Fibroblast of lung (primary cell): ENCODE results near the gene POLR2H. TPM values are rescaled to one million over a fixed set of nuclear protein-coding genes. Genes with fewer than 3 reads are reported as not detected.
A peak's percentile ranks its signal among the peaks of the same experiment; 100 is the strongest.

Source experiments
- DNase-seq, 2 donors: peaks; one replicate each; pipeline versions ENCODE4 v3.0.0 to v3.0.0-alpha.2; 2010; ENCODE audit warnings: low read depth in 2 of 2
- H2AFZ ChIP-seq: 2 replicates; pipeline ENCODE4 v1.5.1; 2012; ENCODE audit warnings: low read length, control low read depth, inconsistent platforms
- H3K27ac ChIP-seq: 2 replicates; pipeline ENCODE4 v1.5.1; 2011; ENCODE audit warnings: low read length, control low read depth; ENCODE audit not compliant: insufficient read depth
- H3K27me3 ChIP-seq: 2 replicates; pipeline ENCODE4 v1.5.1; 2011; ENCODE audit warnings: mild to moderate bottlenecking, low read length; ENCODE audit not compliant: control insufficient read depth, insufficient read depth
- H3K36me3 ChIP-seq: 2 replicates; pipeline ENCODE4 v1.5.1; 2011; ENCODE audit warnings: low read length; ENCODE audit not compliant: control insufficient read depth, insufficient read depth
- H3K4me1 ChIP-seq: 2 replicates; pipeline ENCODE4 v1.5.1; 2011; ENCODE audit warnings: low read length; ENCODE audit not compliant: control insufficient read depth, insufficient read depth; ENCODE audit errors: extremely low read depth
- H3K4me2 ChIP-seq: 2 replicates; pipeline ENCODE4 v1.5.1; 2011; ENCODE audit warnings: low read length, control low read depth; ENCODE audit not compliant: insufficient read depth; ENCODE audit errors: extremely low read depth
- H3K4me3 ChIP-seq, 4 experiments: fragments of 200-600 bp in 1 of 4; sonication (generic) in 1 of 4; replicated peaks in 1 of 4; 2 replicates each; pipeline ENCODE4 v1.5.1; 2011 to 2016; ENCODE audit warnings: low read length in 4 of 4, low read depth in 3 of 4, mild to moderate bottlenecking in 3 of 4, control low read depth in 2 of 4, inconsistent platforms in 1 of 4, mixed read lengths in 1 of 4; ENCODE audit not compliant: insufficient read depth in 1 of 4; ENCODE audit errors: control extremely low read depth in 1 of 4
- H3K79me2 ChIP-seq: 2 replicates; pipeline ENCODE4 v1.5.1; 2012; ENCODE audit warnings: mild to moderate bottlenecking, low read length, inconsistent platforms; ENCODE audit not compliant: control insufficient read depth, insufficient read depth
- H3K9ac ChIP-seq: 2 replicates; pipeline ENCODE4 v1.5.1; 2011; ENCODE audit warnings: mild to moderate bottlenecking, low read length, control low read depth; ENCODE audit not compliant: insufficient read depth
- H3K9me3 ChIP-seq: 2 replicates; pipeline ENCODE4 v1.5.1; 2012; ENCODE audit warnings: low read depth, low read length; ENCODE audit not compliant: control insufficient read depth, insufficient read depth
- H4K20me1 ChIP-seq: 2 replicates; pipeline ENCODE4 v1.5.1; 2011; ENCODE audit warnings: low read length; ENCODE audit not compliant: control insufficient read depth, insufficient read depth; ENCODE audit errors: extremely low read depth
- CTCF ChIP-seq, 2 donors: IDR thresholded peaks in 1 of 2; conservative IDR thresholded peaks in 1 of 2; 1 replicate in 1 of 2; 2 replicates in 1 of 2; pipeline ENCODE4 v1.5.1; 2011 to 2012; ENCODE audit warnings: low read length in 2 of 2, control low read depth in 1 of 2, inconsistent platforms in 1 of 2, low read depth in 1 of 2, mild to moderate bottlenecking in 1 of 2
- EZH2 ChIP-seq: IDR thresholded peaks from 2 replicates; pipeline ENCODE4 v1.5.1; 2012; ENCODE audit warnings: low read length, control low read depth, mild to moderate bottlenecking; ENCODE audit errors: missing control alignments
- polyA plus RNA-seq, 2 donors: library from polyadenylated mRNA; depleted of rRNA in 1 of 2; stranded (reverse) in 1 of 2; unstranded in 1 of 2; fragments of >200 nt; gene quantifications; 2 replicates each; pipeline ENCODE4 v1.2.1, GENCODE V29; 2011 to 2012; ENCODE audit warnings: missing spikeins in 1 of 2
- total RNA-seq: library from RNA; depleted of rRNA; stranded (reverse); fragments of >200 nt; gene quantifications from 2 replicates; pipeline ENCODE4 v1.2.1, GENCODE V29; 2014

POLR2H gene
- total and polyA plus RNA-seq, 2 donors (not counting 1 experiment from before 2014, with no cell fraction given) = 62.4 to 100 TPM

- no peak overlapping the region for H3K9ac ChIP-seq
- H3K27ac ChIP-seq = no peak overlapping the region
- no peaks in the 10 kb centered on the region for H3K79me2 ChIP-seq
- H3K27me3 ChIP-seq = no peaks in the 10 kb centered on the region
- no peaks in the 10 kb centered on the region for H3K36me3 ChIP-seq
- TF ChIP-seq EZH2 = no peak
- peak; percentile 94 for TF ChIP-seq CTCF (conservative IDR thresholded peaks at IDR 0.05 in 1 of 2, IDR thresholded peaks at IDR 0.05 in 1 of 2; ENCODE audit: low read depth in 1 of 2, low read length in 2 of 2)
- peak; percentile 43 to 57 for DNase-seq
- H3K4me1 ChIP-seq = no peaks in the 10 kb centered on the region
- H4K20me1 ChIP-seq = no peaks in the 10 kb centered on the region
- H3K4me2 ChIP-seq = no peak overlapping the region
- no peaks in the 10 kb centered on the region for H3K9me3 ChIP-seq
- H2AFZ ChIP-seq = no peak overlapping the region
- H3K4me3 ChIP-seq = no peak overlapping the region
Measured at GRCh38 chr3:184417619-184418327, 56.3 kb downstream of the POLR2H start.

Other genes starting within 250 kb of the POLR2H start
- gene EIF2B5, start 226.4 kb upstream of the POLR2H start, total RNA-seq = 23.4 and 26.9 TPM in 2 replicates
- gene EIF2B5, start 226.4 kb upstream of the POLR2H start, polyA plus RNA-seq = 23.8 and 26.7 TPM in 2 replicates
- gene DVL3, start 206.3 kb upstream of the POLR2H start, total RNA-seq = 32.4 and 33.7 TPM in 2 replicates
- gene DVL3, start 206.3 kb upstream of the POLR2H start, polyA plus RNA-seq = 16.5 and 19.8 TPM in 2 replicates
- 362 and 430 TPM in 2 replicates for gene AP2M1, start 186.9 kb upstream of the POLR2H start, total RNA-seq
- gene AP2M1, start 186.9 kb upstream of the POLR2H start, polyA plus RNA-seq = 746 and 902 TPM in 2 replicates
- gene ABCF3, start 175.5 kb upstream of the POLR2H start, total RNA-seq = 63.9 and 65.1 TPM in 2 replicates
- gene ABCF3, start 175.5 kb upstream of the POLR2H start, polyA plus RNA-seq = 31.3 and 40.2 TPM in 2 replicates
- not detected in 2 replicates for gene VWA5B2, start 132.1 kb upstream of the POLR2H start, total RNA-seq
- gene VWA5B2, start 132.1 kb upstream of the POLR2H start, polyA plus RNA-seq = not detected in 2 replicates
- 21.6 and 26.7 TPM in 2 replicates for gene ALG3, start 112.7 kb upstream of the POLR2H start, total RNA-seq
- 27.2 and 36.8 TPM in 2 replicates for gene ALG3, start 112.7 kb upstream of the POLR2H start, polyA plus RNA-seq
- 1.2 and 2.3 TPM in 2 replicates for gene EEF1AKMT4, start 112.0 kb upstream of the POLR2H start, total RNA-seq
- 2.1 and 2.3 TPM in 2 replicates for gene EEF1AKMT4, start 112.0 kb upstream of the POLR2H start, polyA plus RNA-seq
- gene CAMK2N2, start 100.2 kb upstream of the POLR2H start, total RNA-seq = under 0.01 TPM in 1 of 2 replicates, not detected in the other
- gene CAMK2N2, start 100.2 kb upstream of the POLR2H start, polyA plus RNA-seq = 0.10 and 0.24 TPM in 2 replicates
- not detected in 2 replicates for gene ECE2, start 85.7 kb upstream of the POLR2H start, total RNA-seq
- gene ECE2, start 85.7 kb upstream of the POLR2H start, polyA plus RNA-seq = not detected in 2 replicates
- 345 and 429 TPM in 2 replicates for gene PSMD2, start 62.5 kb upstream of the POLR2H start, total RNA-seq
- gene PSMD2, start 62.5 kb upstream of the POLR2H start, polyA plus RNA-seq = 188 and 354 TPM in 2 replicates
- gene EIF4G1, start 47.1 kb upstream of the POLR2H start, total RNA-seq = 187 and 263 TPM in 2 replicates
- gene EIF4G1, start 47.1 kb upstream of the POLR2H start, polyA plus RNA-seq = 235 and 349 TPM in 2 replicates
- gene FAM131A, start 24.1 kb upstream of the POLR2H start, total RNA-seq = 18.5 and 22.3 TPM in 2 replicates
- 9.3 and 13.4 TPM in 2 replicates for gene FAM131A, start 24.1 kb upstream of the POLR2H start, polyA plus RNA-seq
- gene CLCN2, start 105 bp upstream of the POLR2H start, total RNA-seq = 1.8 and 3.1 TPM in 2 replicates
- 0.93 and 1.7 TPM in 2 replicates for gene CLCN2, start 105 bp upstream of the POLR2H start, polyA plus RNA-seq
- gene THPO, start 16.5 kb downstream of the POLR2H start, total RNA-seq = 0.50 and 0.51 TPM in 2 replicates
- gene THPO, start 16.5 kb downstream of the POLR2H start, polyA plus RNA-seq = 0.16 and 0.27 TPM in 2 replicates
- gene CHRD, start 18.3 kb downstream of the POLR2H start, total RNA-seq = 1.3 and 4.8 TPM in 2 replicates
- 0.46 and 1.3 TPM in 2 replicates for gene CHRD, start 18.3 kb downstream of the POLR2H start, polyA plus RNA-seq
- gene EPHB3, start 200.1 kb downstream of the POLR2H start, total RNA-seq = 3.9 and 7.6 TPM in 2 replicates
- 1.6 and 2.2 TPM in 2 replicates for gene EPHB3, start 200.1 kb downstream of the POLR2H start, polyA plus RNA-seq